Lower lobe of right lung (tissue), 2 donors: ENCODE measurements around the gene SCAMP3. TPM values are rescaled to one million over a fixed set of nuclear protein-coding genes. Genes with fewer than 3 reads are reported as not detected.
"Not testable (repeated sequence)": the region's sequence is repeated elsewhere in the genome, so short reads cannot be mapped to it uniquely, and the experiment has no call there.

ENCODE experiments used
- ATAC-seq, 2 donors: fragments of 200-7000 bp; cut with Tn5 transposase; one replicate each; pipeline ENCODE4 v1.9.1; 2020 to 2022; ENCODE audit warnings: mild to moderate bottlenecking in 2 of 2, moderate library complexity in 2 of 2
- DNase-seq: peaks from one replicate; pipeline ENCODE4 v3.0.0-alpha.2; 2020
- H3K27ac ChIP-seq: fragments of 200-600 bp; one replicate; pipeline ENCODE4 v1.8.0; 2022
- H3K27me3 ChIP-seq: fragments of 200-600 bp; one replicate; pipeline ENCODE4 v1.8.0; 2022; ENCODE audit warnings: low read depth
- H3K36me3 ChIP-seq: fragments of 200-600 bp; one replicate; pipeline ENCODE4 v1.8.0; 2022; ENCODE audit warnings: mild to moderate bottlenecking
- H3K4me1 ChIP-seq: fragments of 200-600 bp; one replicate; pipeline ENCODE4 v1.8.0; 2022
- H3K4me3 ChIP-seq: fragments of 200-600 bp; one replicate; pipeline ENCODE4 v1.8.0; 2022; ENCODE audit warnings: mild to moderate bottlenecking
- H3K9me3 ChIP-seq: fragments of 200-600 bp; one replicate; pipeline ENCODE4 v1.8.0; 2022
- intact Hi-C: fragments of 100-400 bp; cut with DNase I; formaldehyde crosslinking; loops from one replicate; pipeline ENCODE4 v1.11.0; 2022
- total RNA-seq: library from RNA; stranded (reverse); fragmentation: NEBNext Ultra II Directional; extraction: Animal tissue kit (Norgen Biotek cat#: 25700); gene quantifications from one replicate; pipeline ENCODE4 v1.2.1, GENCODE V29; 2021
- TF ChIP-seq, protein P1 (sequence below): fragments of 200-600 bp; IDR thresholded peaks from one replicate; pipeline ENCODE4 v1.8.0; 2022; ENCODE audit warnings: antibody characterized with exemption, mild to moderate bottlenecking
- donor health status: DM: no; HTN: yes; CAD: no; lungs with severe emphysema.

The SCAMP3 gene
- total RNA-seq, 1 donor from 2014 or later: 70.2 TPM

GRCh38 chr1:155253208-155253607 is 9.0 kb downstream of the SCAMP3 start:
- intact Hi-C loops: no loop called here
- H3K9me3 ChIP-seq: no peaks in the 10 kb centered on the region
- peaks cover 16% of the 10 kb centered on the region for H3K36me3 ChIP-seq
- no peak for DNase-seq
- TF ChIP-seq, protein P1, sequence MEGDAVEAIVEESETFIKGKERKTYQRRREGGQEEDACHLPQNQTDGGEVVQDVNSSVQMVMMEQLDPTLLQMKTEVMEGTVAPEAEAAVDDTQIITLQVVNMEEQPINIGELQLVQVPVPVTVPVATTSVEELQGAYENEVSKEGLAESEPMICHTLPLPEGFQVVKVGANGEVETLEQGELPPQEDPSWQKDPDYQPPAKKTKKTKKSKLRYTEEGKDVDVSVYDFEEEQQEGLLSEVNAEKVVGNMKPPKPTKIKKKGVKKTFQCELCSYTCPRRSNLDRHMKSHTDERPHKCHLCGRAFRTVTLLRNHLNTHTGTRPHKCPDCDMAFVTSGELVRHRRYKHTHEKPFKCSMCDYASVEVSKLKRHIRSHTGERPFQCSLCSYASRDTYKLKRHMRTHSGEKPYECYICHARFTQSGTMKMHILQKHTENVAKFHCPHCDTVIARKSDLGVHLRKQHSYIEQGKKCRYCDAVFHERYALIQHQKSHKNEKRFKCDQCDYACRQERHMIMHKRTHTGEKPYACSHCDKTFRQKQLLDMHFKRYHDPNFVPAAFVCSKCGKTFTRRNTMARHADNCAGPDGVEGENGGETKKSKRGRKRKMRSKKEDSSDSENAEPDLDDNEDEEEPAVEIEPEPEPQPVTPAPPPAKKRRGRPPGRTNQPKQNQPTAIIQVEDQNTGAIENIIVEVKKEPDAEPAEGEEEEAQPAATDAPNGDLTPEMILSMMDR: no peak
- no peaks in the 10 kb centered on the region for H3K27me3 ChIP-seq
- peaks cover 34% of the 10 kb centered on the region for H3K4me1 ChIP-seq
- no peak overlapping the region for H3K4me3 ChIP-seq
- no peak for ATAC-seq
- H3K27ac ChIP-seq: peak overlapping the region; percentile 11

DNA sequence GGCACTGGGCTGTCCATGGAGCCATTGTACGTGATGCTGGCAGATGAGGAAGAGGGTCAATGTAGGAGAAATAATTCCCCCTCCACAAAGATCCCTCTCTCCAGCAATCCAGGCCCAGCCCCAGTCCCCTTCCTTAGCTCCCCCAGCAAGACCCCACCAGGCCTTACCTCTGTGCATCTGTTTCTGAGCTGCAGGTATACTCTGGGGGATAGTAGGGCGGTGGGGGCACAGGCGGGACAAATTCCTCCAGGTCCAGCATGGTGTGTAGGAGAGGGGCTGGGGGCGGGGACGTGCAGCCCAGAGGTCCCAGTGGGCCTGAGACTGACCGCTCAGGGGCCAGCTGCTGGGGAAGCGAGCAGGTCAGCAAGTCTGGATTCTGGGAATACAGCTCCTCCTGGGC is 10.6 kb downstream of the SCAMP3 start:
- peaks cover 10% of the 10 kb centered on the region for H3K36me3 ChIP-seq
- H3K4me1 ChIP-seq: peaks cover 34% of the 10 kb centered on the region
- H3K27me3 ChIP-seq: no peaks in the 10 kb centered on the region
- no peaks in the 10 kb centered on the region for H3K9me3 ChIP-seq
- TF ChIP-seq, protein P1: no peak
- ATAC-seq: no peak
- H3K4me3 ChIP-seq: no peak overlapping the region
- DNase-seq: no peak
- no peak overlapping the region for H3K27ac ChIP-seq
- intact Hi-C loops: no loop called here

GRCh38 chr1:155250633-155251449 is 11.3 kb downstream of the SCAMP3 start:
- H3K9me3 ChIP-seq: no peaks in the 10 kb centered on the region
- DNase-seq (peak; percentile 95), ATAC-seq (peak; percentile 87 to 94)
- peaks cover 28% of the 10 kb centered on the region for H3K4me1 ChIP-seq
- H3K27me3 ChIP-seq: no peaks in the 10 kb centered on the region
- peak overlapping the region; percentile 39 for H3K4me3 ChIP-seq
- peak overlapping the region; percentile 56 for H3K27ac ChIP-seq
- H3K36me3 ChIP-seq: peaks cover 9% of the 10 kb centered on the region
- TF ChIP-seq, protein P1: peak; percentile 100
- intact Hi-C loops: no loop called here

GRCh38 chr1:155250246-155250632 is 11.9 kb downstream of the SCAMP3 start:
- Histone ChIP-seq H3K4me3 (peak overlapping the region; percentile 39), H3K27ac (peak overlapping the region; percentile 56), H3K27me3 (no peaks in the 10 kb centered on the region), H3K4me1 (peaks cover 28% of the 10 kb centered on the region), H3K36me3 (peaks cover 9% of the 10 kb centered on the region), H3K9me3 (no peaks in the 10 kb centered on the region)
- TF ChIP-seq, protein P1: no peak
- intact Hi-C loops: no loop called here
- DNase-seq: no peak
- ATAC-seq: peak in 1 of 2 donors; percentile 0

- Histone ChIP-seq H3K36me3 (peaks cover 9% of the 10 kb centered on the region), H3K4me1 (peaks cover 28% of the 10 kb centered on the region), H3K4me3 (no peak overlapping the region), H3K9me3 (no peaks in the 10 kb centered on the region), H3K27me3 (no peaks in the 10 kb centered on the region), H3K27ac (no peak overlapping the region)
- TF ChIP-seq, protein P1: no peak
- DNase-seq (no peak), ATAC-seq (no peak)
- intact Hi-C loops: no loop called here
Observed at GRCh38 chr1:155247667-155248553, 14.2 kb downstream of the SCAMP3 start.

GRCh38 chr1:155246796-155247195 is 15.4 kb downstream of the SCAMP3 start:
- H3K27ac ChIP-seq, H3K36me3 ChIP-seq, H3K27me3 ChIP-seq, H3K9me3 ChIP-seq, DNase-seq, intact Hi-C loops, ATAC-seq, H3K4me3 ChIP-seq: not testable (repeated sequence)
- peaks cover 31% of the 10 kb centered on the region for H3K4me1 ChIP-seq
